Measurements from ENCODE around the gene IMPA2.
"Not testable (repeated sequence)": the region's sequence is repeated elsewhere in the genome, so short reads cannot be mapped to it uniquely, and the experiment has no call there.

Gene IMPA2

DNA sequence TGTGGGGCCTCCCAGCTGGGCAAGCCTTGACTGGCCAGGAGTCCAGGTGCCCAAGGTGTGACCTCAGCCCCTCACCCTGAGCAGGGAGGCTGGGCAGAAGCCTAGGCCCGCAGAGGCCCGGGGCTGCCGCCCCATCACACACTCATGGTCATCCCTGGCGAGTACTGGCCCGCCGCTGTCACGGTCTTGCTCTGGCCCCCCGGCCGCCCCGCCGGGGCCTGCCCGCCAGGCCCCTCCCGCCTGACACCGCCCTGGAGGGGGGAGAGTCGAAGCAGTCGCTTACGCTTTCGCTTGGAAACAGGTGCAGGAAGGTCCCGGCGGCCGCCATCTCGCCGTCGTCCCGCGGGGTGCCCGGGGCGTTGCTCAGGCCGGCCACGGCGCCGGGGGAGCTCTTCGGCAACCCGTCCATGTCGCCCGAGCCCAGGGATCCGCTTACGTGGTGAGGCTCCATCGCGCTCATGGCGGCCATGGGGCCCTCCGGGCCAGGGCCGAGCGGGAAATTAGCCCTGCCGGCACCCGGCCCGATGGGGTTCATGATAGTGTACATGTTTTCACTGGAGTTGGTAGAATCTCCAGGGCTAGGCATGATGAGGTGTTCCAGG is 85.7 kb downstream of the IMPA2 start:
- no peaks in the 10 kb centered on the region for H3K9me3 ChIP-seq (ENCODE audit: control extremely low read depth in 1 of 5, control insufficient read depth in 4 of 5, insufficient read depth in 2 of 5, low read depth in 1 of 5, low read length in 4 of 5)
- no peak overlapping the region for H3K4me3 ChIP-seq (ENCODE audit: control insufficient read depth in 1 of 7, extremely low read depth in 1 of 7, insufficient read depth in 4 of 7, low read depth in 2 of 7, low read length in 6 of 7)
- CTCF ChIA-PET = no interaction called here
- H3K36me3 ChIP-seq (ENCODE audit: control insufficient read depth in 4 of 4, insufficient read depth in 4 of 4, low read length in 3 of 4) = no peaks in the 10 kb centered on the region
- 97% methylated on average over 35 of the region's 47 CpGs for WGBS (ENCODE audit: insufficient coverage)
- peaks cover 0 to 3% (median 0%) of the 10 kb centered on the region in 4 experiments for H3K4me1 ChIP-seq (ENCODE audit: control extremely low read depth in 1 of 4, control insufficient read depth in 4 of 4, insufficient read depth in 4 of 4, low read length in 3 of 4)
- no peak overlapping the region for H3K27ac ChIP-seq (ENCODE audit: insufficient read depth in 1 of 2, low read depth in 1 of 2, low read length in 2 of 2, poor library complexity in 1 of 2, severe bottlenecking in 2 of 2)
- no peaks in the 10 kb centered on the region for H3K27me3 ChIP-seq (replicated peaks in 2 of 5; ENCODE audit: control insufficient read depth in 4 of 5, insufficient read depth in 5 of 5, low read length in 4 of 5)
- no peak for DNase-seq
- POLR2A ChIA-PET = no interaction called here

DNA sequence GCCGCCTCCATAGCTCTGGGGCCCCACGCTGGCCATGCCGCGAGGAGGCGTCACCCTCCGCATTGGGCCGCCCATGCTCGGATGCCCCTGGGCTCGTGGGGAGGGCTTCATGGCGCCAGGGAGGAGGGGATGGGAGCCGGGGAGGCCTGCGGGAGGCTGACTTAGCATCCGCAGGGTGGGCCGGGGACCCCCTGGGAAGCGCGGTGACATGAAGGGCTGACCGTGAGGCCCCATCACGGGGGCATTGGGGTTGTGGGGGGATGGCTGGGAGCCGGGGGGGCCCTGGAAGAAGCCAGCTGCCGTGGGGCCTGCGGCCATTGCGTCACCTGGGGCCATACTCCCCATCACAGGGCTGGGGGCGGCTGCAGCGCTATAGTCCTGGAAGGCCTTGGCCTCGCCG is 86.4 kb downstream of the IMPA2 start:
- ChIA-PET POLR2A (no interaction called here), CTCF (no interaction called here)
- peaks cover 0 to 3% (median 0%) of the 10 kb centered on the region in 4 experiments for H3K4me1 ChIP-seq (ENCODE audit: control extremely low read depth in 1 of 4, control insufficient read depth in 4 of 4, insufficient read depth in 4 of 4, low read length in 3 of 4)
- no peak overlapping the region for H3K27ac ChIP-seq (ENCODE audit: insufficient read depth in 1 of 2, low read depth in 1 of 2, low read length in 2 of 2, poor library complexity in 1 of 2, severe bottlenecking in 2 of 2)
- H3K9me3 ChIP-seq (ENCODE audit: control extremely low read depth in 1 of 5, control insufficient read depth in 4 of 5, insufficient read depth in 2 of 5, low read depth in 1 of 5, low read length in 4 of 5) = no peaks in the 10 kb centered on the region
- H3K4me3 ChIP-seq (ENCODE audit: control insufficient read depth in 1 of 7, extremely low read depth in 1 of 7, insufficient read depth in 4 of 7, low read depth in 2 of 7, low read length in 6 of 7) = no peak overlapping the region
- DNase-seq = no peak
- 95% methylated on average over 15 of the region's 26 CpGs for WGBS (ENCODE audit: insufficient coverage)
- no peaks in the 10 kb centered on the region for H3K36me3 ChIP-seq (ENCODE audit: control insufficient read depth in 4 of 4, insufficient read depth in 4 of 4, low read length in 3 of 4)
- H3K27me3 ChIP-seq (replicated peaks in 2 of 5; ENCODE audit: control insufficient read depth in 4 of 5, insufficient read depth in 5 of 5, low read length in 4 of 5) = no peaks in the 10 kb centered on the region

DNA sequence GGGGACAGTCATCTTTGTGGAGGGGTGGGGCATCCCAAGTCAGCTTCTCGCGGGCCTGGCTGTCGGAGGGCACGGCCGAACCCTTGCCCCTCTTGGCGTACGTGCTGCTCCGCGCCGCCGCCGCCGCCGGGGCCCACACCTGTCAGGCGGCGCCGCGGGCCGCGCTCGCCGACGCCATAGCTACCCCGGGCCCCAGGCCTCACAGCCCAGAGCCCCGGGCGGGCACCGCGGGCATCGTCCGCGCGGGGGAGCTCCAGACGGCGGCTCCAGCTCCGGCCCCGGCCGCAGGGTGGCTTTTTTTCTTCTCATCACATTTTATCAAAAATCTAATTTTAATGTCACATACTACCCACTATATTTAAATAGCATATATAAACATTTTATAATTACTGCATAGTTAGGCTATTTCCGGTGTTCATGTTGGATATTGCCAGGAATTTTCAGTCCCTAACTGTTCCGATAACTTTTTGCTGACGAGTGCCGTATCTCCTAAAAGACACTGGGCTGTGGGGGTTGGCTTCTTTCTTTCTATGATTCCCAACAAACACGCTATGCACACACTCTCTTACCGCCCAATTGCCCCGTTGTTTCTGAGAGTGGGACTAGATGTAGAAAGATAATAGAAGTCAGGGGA is 87.1 kb downstream of the IMPA2 start:
- H3K27me3 ChIP-seq (replicated peaks in 2 of 5; ENCODE audit: control insufficient read depth in 4 of 5, insufficient read depth in 5 of 5, low read length in 4 of 5); POLR2A ChIA-PET; CTCF ChIA-PET; H3K9me3 ChIP-seq (ENCODE audit: control extremely low read depth in 1 of 5, control insufficient read depth in 4 of 5, insufficient read depth in 2 of 5, low read depth in 1 of 5, low read length in 4 of 5); H3K27ac ChIP-seq (ENCODE audit: insufficient read depth in 1 of 2, low read depth in 1 of 2, low read length in 2 of 2, poor library complexity in 1 of 2, severe bottlenecking in 2 of 2); H3K36me3 ChIP-seq (ENCODE audit: control insufficient read depth in 4 of 4, insufficient read depth in 4 of 4, low read length in 3 of 4); DNase-seq; H3K4me1 ChIP-seq (ENCODE audit: control extremely low read depth in 1 of 4, control insufficient read depth in 4 of 4, insufficient read depth in 4 of 4, low read length in 3 of 4): not testable (repeated sequence)
- peak overlapping the region in 1 of 7 experiments; percentile 4 for H3K4me3 ChIP-seq (ENCODE audit: control insufficient read depth in 1 of 7, extremely low read depth in 1 of 7, insufficient read depth in 4 of 7, low read depth in 2 of 7, low read length in 6 of 7)
- 94% methylated on average over 26 of the region's 44 CpGs for WGBS (ENCODE audit: insufficient coverage)

DNA sequence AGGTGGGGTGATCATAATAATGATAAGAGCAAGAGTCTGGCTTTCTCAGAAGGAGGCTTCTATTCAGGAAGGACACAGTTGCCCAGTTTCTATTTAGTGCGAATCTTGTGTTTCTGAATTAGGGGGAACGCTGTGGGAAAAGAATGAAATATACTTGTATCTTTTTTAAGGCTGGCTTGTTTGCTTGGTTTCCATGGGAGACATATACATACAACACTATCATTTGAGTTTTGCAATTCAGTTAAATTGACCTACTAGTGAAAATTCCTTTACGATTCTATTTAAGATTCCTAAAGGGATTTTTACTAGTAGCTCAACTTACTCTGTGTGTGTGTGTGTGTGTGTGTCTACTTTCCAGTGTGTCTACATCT is 87.6 kb downstream of the IMPA2 start:
- no CpG with 5 or more reads among the region's 3 CpGs for WGBS (ENCODE audit: insufficient coverage)
- Histone ChIP-seq H3K4me1 (ENCODE audit: control extremely low read depth in 1 of 4, control insufficient read depth in 4 of 4, insufficient read depth in 4 of 4, low read length in 3 of 4) (peaks cover 0 to 3% (median 0%) of the 10 kb centered on the region in 4 experiments), H3K36me3 (ENCODE audit: control insufficient read depth in 4 of 4, insufficient read depth in 4 of 4, low read length in 3 of 4) (no peaks in the 10 kb centered on the region), H3K27ac (ENCODE audit: insufficient read depth in 1 of 2, low read depth in 1 of 2, low read length in 2 of 2, poor library complexity in 1 of 2, severe bottlenecking in 2 of 2) (no peak overlapping the region), H3K27me3 (replicated peaks in 2 of 5; ENCODE audit: control insufficient read depth in 4 of 5, insufficient read depth in 5 of 5, low read length in 4 of 5) (no peaks in the 10 kb centered on the region), H3K4me3 (ENCODE audit: control insufficient read depth in 1 of 7, extremely low read depth in 1 of 7, insufficient read depth in 4 of 7, low read depth in 2 of 7, low read length in 6 of 7) (no peak overlapping the region), H3K9me3 (ENCODE audit: control extremely low read depth in 1 of 5, control insufficient read depth in 4 of 5, insufficient read depth in 2 of 5, low read depth in 1 of 5, low read length in 4 of 5) (no peaks in the 10 kb centered on the region)
- CTCF ChIA-PET = interaction anchor here (0.5 kb wide), 1 partner anchor 599 kb away, joined by 3 read pairs; no protein-coding TSS in a partner anchor
- no peak for DNase-seq
- POLR2A ChIA-PET = no interaction called here

DNA sequence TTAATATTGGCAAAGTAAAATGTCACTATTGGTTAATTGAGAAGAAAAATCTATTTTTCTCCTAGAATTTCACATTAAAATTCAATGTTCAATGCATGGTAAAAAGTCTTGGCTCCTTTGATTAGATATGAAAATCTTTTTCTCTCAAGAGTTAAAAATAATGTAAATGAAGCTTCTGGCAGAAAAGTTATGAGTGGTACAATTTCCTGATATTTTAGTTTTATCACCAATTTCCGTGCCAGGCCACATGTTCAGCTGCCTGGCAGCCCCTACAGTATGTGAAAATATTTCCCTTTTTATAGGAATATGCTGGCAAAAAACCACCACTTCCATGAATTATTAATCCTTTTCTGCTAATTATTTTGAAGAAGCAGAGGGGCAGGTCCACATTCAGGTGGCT is 89.8 kb downstream of the IMPA2 start:
- DNase-seq; H3K27ac ChIP-seq (ENCODE audit: insufficient read depth in 1 of 2, low read depth in 1 of 2, low read length in 2 of 2, poor library complexity in 1 of 2, severe bottlenecking in 2 of 2); CTCF ChIA-PET; H3K27me3 ChIP-seq (replicated peaks in 2 of 5; ENCODE audit: control insufficient read depth in 4 of 5, insufficient read depth in 5 of 5, low read length in 4 of 5); H3K36me3 ChIP-seq (ENCODE audit: control insufficient read depth in 4 of 4, insufficient read depth in 4 of 4, low read length in 3 of 4); H3K4me1 ChIP-seq (ENCODE audit: control extremely low read depth in 1 of 4, control insufficient read depth in 4 of 4, insufficient read depth in 4 of 4, low read length in 3 of 4); POLR2A ChIA-PET; H3K4me3 ChIP-seq (ENCODE audit: control insufficient read depth in 1 of 7, extremely low read depth in 1 of 7, insufficient read depth in 4 of 7, low read depth in 2 of 7, low read length in 6 of 7); H3K9me3 ChIP-seq (ENCODE audit: control extremely low read depth in 1 of 5, control insufficient read depth in 4 of 5, insufficient read depth in 2 of 5, low read depth in 1 of 5, low read length in 4 of 5): not testable (repeated sequence)
- WGBS (ENCODE audit: insufficient coverage) = no CpG with 5 or more reads among the region's 1 CpG

DNA sequence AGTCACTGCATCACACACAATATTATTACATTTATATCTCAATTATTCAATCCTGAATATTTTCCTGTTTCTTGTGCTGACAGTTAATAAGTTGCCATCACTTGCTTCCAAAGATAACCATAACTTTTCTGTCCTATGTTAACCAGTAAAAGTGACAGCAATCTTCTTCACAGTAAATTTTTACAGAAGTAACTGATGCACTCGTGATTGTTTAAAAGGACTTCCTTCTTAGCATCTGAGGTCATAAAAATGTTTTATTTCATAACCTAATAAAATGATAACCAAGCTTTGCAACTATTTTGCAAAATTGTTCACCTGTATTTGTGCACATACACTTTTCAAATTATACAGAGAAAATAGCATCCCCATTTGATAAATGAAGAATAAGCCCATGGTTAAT is 91.7 kb downstream of the IMPA2 start:
- DNase-seq = no peak
- peaks cover 0 to 3% (median 0%) of the 10 kb centered on the region in 4 experiments for H3K4me1 ChIP-seq (ENCODE audit: control extremely low read depth in 1 of 4, control insufficient read depth in 4 of 4, insufficient read depth in 4 of 4, low read length in 3 of 4)
- no peak overlapping the region for H3K4me3 ChIP-seq (ENCODE audit: control insufficient read depth in 1 of 7, extremely low read depth in 1 of 7, insufficient read depth in 4 of 7, low read depth in 2 of 7, low read length in 6 of 7)
- no peaks in the 10 kb centered on the region for H3K9me3 ChIP-seq (ENCODE audit: control extremely low read depth in 1 of 5, control insufficient read depth in 4 of 5, insufficient read depth in 2 of 5, low read depth in 1 of 5, low read length in 4 of 5)
- H3K27me3 ChIP-seq (replicated peaks in 2 of 5; ENCODE audit: control insufficient read depth in 4 of 5, insufficient read depth in 5 of 5, low read length in 4 of 5) = peaks cover 0 to 8% (median 0%) of the 10 kb centered on the region in 5 experiments
- no CpG with 5 or more reads among the region's 1 CpG for WGBS (ENCODE audit: insufficient coverage)
- ChIA-PET CTCF (no interaction called here), POLR2A (no interaction called here)
- no peak overlapping the region for H3K27ac ChIP-seq (ENCODE audit: insufficient read depth in 1 of 2, low read depth in 1 of 2, low read length in 2 of 2, poor library complexity in 1 of 2, severe bottlenecking in 2 of 2)
- no peaks in the 10 kb centered on the region for H3K36me3 ChIP-seq (ENCODE audit: control insufficient read depth in 4 of 4, insufficient read depth in 4 of 4, low read length in 3 of 4)

DNA sequence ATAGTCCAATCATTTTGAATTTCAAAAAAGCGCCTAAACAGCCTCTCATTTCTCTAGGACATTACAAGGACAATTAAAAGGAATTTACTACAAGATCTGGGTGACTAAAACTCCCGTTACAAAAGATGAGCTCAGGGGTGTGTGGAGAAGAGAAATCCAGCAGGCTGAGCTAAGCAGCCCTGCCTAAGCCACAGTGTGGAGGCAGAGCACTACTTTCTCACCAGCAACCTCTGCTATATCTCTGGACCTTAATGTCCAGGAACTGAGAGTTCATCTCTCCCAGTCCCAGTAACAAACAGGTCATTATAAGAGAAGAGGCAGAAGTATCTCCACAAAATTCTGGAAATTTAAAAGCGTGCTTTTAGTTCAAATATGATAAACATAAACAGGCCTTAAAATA is 93.4 kb downstream of the IMPA2 start:
- no peaks in the 10 kb centered on the region for H3K9me3 ChIP-seq (ENCODE audit: control extremely low read depth in 1 of 5, control insufficient read depth in 4 of 5, insufficient read depth in 2 of 5, low read depth in 1 of 5, low read length in 4 of 5)
- CTCF ChIA-PET = no interaction called here
- H3K4me3 ChIP-seq (ENCODE audit: control insufficient read depth in 1 of 7, extremely low read depth in 1 of 7, insufficient read depth in 4 of 7, low read depth in 2 of 7, low read length in 6 of 7) = no peak overlapping the region
- no peak for DNase-seq
- 100% methylated on average over 2 of the region's 3 CpGs for WGBS (ENCODE audit: insufficient coverage)
- H3K27me3 ChIP-seq (replicated peaks in 2 of 5; ENCODE audit: control insufficient read depth in 4 of 5, insufficient read depth in 5 of 5, low read length in 4 of 5) = peaks cover 0 to 8% (median 0%) of the 10 kb centered on the region in 5 experiments
- no peak overlapping the region for H3K27ac ChIP-seq (ENCODE audit: insufficient read depth in 1 of 2, low read depth in 1 of 2, low read length in 2 of 2, poor library complexity in 1 of 2, severe bottlenecking in 2 of 2)
- H3K36me3 ChIP-seq (ENCODE audit: control insufficient read depth in 4 of 4, insufficient read depth in 4 of 4, low read length in 3 of 4) = no peaks in the 10 kb centered on the region
- POLR2A ChIA-PET = no interaction called here
- H3K4me1 ChIP-seq (ENCODE audit: control extremely low read depth in 1 of 4, control insufficient read depth in 4 of 4, insufficient read depth in 4 of 4, low read length in 3 of 4) = peaks cover 0 to 1% (median 0%) of the 10 kb centered on the region in 4 experiments

Data from common myeloid progenitor, CD34-positive (primary cell).